GM19099 (cell line): Measurements from ENCODE around the gene SLC25A21.

Experiments
- POLR2A ChIP-seq: IDR thresholded peaks from 3 replicates; pipeline ENCODE4 v1.6.1; 2011; ENCODE audit warnings: low read depth; ENCODE audit not compliant: insufficient read length; ENCODE audit errors: extremely low read depth

Gene SLC25A21

DNA sequence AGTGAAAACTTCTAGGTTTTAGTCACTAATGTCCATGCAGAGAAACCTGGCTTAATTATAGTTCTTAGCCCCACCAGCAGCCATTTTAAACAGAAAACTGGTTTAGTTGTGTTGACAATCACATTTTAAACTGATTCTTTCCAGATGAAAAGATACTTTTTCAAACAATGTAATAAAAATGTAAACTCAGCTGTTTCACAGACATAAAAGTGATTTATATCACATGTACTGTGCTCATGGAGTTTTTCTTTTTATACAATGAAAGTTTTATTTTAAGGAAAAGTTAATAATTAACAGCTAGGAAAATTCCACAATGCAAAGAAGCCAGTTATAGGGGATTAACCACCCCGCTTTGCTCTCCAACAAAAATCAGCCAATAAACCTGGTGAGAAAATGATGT, 381.0 kb downstream of the SLC25A21 start:
- no peak for TF ChIP-seq POLR2A

GRCh38 chr14:36785511-36785910, 386.9 kb downstream of the SLC25A21 start:
- TF ChIP-seq POLR2A: no peak

DNA sequence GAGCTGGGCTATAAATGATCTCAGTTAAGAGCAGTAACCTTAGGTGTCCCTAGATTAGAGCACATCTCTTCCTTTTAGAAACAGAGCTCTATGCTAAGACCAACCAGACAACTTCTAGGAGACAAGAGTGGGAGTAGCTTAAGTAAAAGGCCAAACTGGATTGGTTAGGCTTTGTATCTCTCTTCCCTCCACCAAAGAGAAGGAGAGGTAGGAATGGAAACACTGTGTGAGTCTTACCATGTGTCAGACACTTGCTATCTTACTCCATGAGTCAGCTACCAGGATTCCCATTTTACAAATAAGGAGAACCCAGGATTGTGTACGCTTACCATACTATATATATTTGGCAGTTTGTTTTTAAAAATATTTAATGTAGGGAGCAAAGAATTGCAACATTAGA, 387.9 kb downstream of the SLC25A21 start:
- no peak for TF ChIP-seq POLR2A

- TF ChIP-seq POLR2A: no peak
Measured at GRCh38 chr14:36781897-36782296, 390.5 kb downstream of the SLC25A21 start.

DNA sequence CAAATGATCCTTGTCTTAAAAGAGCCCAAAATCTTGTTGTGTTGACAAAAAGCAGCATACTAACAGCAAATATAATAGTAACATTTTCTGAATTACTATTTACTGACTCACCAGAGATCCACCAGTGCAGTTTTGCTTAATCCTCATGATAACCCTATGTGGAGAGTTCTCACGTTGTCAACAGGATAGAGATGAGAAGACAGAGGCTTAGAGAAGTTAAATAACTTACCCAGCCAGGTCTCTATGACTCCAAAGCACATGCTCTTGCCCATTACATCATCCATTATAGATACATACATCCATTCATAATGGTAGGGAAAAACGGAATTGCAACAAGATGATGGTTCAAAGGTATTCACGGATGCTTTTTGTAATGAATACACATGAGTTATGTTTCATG, 398.8 kb downstream of the SLC25A21 start:
- no peak for TF ChIP-seq POLR2A

DNA sequence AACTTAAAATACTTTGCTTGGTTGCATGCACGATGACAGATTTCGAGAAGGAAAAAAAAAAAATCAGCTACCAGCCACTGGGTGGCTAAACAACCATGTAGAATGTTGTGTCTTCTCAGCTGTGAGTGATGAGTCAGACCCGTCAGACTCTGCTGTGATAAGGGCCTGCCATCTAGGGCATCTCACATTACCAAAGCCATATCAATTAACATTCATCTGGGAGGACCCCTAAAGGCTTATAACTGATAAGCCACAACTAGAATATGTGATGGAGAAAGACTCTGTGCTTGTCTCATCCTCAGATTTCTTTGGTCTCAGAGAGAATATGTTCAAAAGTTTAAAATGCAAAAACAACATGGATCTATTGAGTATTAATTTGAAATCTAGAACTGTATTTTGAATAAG, 399.3 kb downstream of the SLC25A21 start:
- TF ChIP-seq POLR2A: no peak

- TF ChIP-seq POLR2A: no peak
Measured at GRCh38 chr14:36771028-36771640, 401.3 kb downstream of the SLC25A21 start.

GRCh38 chr14:36768638-36769337, 403.6 kb downstream of the SLC25A21 start:
- TF ChIP-seq POLR2A: no peak

DNA sequence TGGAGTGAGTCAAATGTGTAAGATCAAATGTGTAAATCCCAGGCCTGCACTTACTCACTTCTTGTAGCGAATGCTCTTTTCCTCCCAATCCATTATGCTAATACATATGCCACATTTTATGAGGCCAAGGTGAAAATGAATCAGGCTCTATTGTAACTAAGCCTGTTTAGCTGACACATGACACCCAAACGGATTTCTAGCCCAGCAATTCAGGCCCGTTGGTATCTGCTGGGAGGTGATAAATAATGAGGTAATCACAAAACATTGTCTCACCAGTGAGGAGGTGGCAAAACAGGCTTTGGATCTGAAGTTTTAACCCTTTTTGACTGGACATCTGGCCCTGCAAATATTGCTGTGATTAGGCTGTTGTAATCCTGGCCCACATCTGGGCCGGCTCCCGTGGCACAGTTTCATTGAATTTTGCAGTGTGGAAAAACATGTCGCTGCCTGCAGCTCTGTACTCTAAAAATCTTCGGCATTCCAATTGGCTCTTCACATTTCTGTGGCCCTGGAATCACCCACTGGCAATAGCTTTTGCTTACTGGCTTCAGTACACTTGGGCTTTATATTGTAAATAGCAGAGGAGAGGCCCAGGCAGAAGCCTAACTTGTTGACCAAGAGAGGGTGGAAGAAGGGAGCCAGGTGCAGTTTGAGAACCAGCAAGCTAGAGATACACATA, 404.7 kb downstream of the SLC25A21 start:
- no peak for TF ChIP-seq POLR2A

- no peak for TF ChIP-seq POLR2A
Measured at GRCh38 chr14:36766974-36767373, 405.4 kb downstream of the SLC25A21 start.

GRCh38 chr14:36757734-36758601, 414.4 kb downstream of the SLC25A21 start:
- no peak for TF ChIP-seq POLR2A

DNA sequence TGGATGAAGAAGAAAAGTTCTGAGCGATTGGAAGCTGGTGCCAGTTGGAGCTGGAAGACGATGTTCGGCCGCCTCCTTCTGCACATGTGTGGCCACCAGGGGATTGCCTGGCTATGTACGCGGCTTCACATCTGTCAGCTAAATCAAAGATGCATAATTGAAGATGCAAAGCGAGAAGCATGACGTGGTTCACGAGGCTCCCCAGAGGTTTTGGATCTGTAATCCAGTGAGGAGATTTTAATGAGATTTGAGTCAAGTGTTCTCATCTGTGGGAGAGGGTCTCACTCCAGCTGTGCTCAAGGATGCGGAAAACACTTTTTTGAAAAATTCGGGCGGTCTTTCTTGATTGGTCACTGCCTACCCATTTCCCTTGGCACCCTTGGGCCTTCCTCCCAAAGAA, 416.2 kb downstream of the SLC25A21 start:
- TF ChIP-seq POLR2A: no peak

GRCh38 chr14:36755756-36756155, 416.6 kb downstream of the SLC25A21 start:
- TF ChIP-seq POLR2A: no peak

DNA sequence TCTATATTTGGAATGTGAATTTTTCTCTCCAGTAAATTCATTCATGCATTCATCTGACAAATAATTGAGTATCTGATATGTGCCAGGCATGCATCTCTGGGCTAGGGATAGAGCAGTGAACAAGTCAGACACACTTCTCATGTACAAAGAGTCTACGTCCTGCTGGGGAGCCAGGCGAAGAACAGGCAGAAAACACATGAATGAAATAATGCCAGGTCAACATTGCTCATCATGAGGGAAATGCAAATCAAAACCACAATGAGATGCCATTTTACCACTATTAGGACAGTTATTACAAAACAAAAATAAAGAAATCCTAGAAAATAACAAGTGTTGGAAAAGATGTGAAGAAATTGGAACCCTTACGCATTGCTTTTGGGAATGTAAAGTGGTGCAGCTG, 420.5 kb downstream of the SLC25A21 start:
- no peak for TF ChIP-seq POLR2A

- no peak for TF ChIP-seq POLR2A
Measured at GRCh38 chr14:36751106-36751505, 421.3 kb downstream of the SLC25A21 start.
